Activated CD4-positive, alpha-beta T cell treated with anti-CD3 and anti-CD28 coated beads for 4 hours (primary cell): Measurements from ENCODE around the gene PPP1R36.

ENCODE experiments used
- DNase-seq, 2 donors: peaks; one replicate each; pipeline ENCODE4 v3.0.0-alpha.2; 2020

PPP1R36 gene

GRCh38 chr14:64572386-64573104, 22.8 kb downstream of the PPP1R36 start:
- no peak for DNase-seq

GRCh38 chr14:64573109-64573508, 23.3 kb downstream of the PPP1R36 start:
- DNase-seq: no peak

- DNase-seq: no peak
Observed at GRCh38 chr14:64574371-64575107, 24.8 kb downstream of the PPP1R36 start.

GRCh38 chr14:64577211-64577610, 27.4 kb downstream of the PPP1R36 start:
- no peak for DNase-seq

GRCh38 chr14:64580467-64580866, 30.7 kb downstream of the PPP1R36 start:
- no peak for DNase-seq

GRCh38 chr14:64581363-64581762, 31.6 kb downstream of the PPP1R36 start:
- DNase-seq: no peak

- no peak for DNase-seq
Observed at GRCh38 chr14:64581817-64582216, 32.1 kb downstream of the PPP1R36 start.

- no peak for DNase-seq
Observed at GRCh38 chr14:64584190-64584589, 34.4 kb downstream of the PPP1R36 start.

GRCh38 chr14:64591809-64592208, 42.0 kb downstream of the PPP1R36 start:
- no peak for DNase-seq

GRCh38 chr14:64594438-64594837, 44.7 kb downstream of the PPP1R36 start:
- no peak for DNase-seq

GRCh38 chr14:64598404-64598803, 48.6 kb downstream of the PPP1R36 start:
- DNase-seq: no peak

GRCh38 chr14:64601571-64601970, 51.8 kb downstream of the PPP1R36 start:
- DNase-seq: no peak

- DNase-seq: no peak
Observed at GRCh38 chr14:64602826-64603225, 53.1 kb downstream of the PPP1R36 start.

GRCh38 chr14:64604001-64604400, 54.2 kb downstream of the PPP1R36 start:
- no peak for DNase-seq

GRCh38 chr14:64604881-64605280, 55.1 kb downstream of the PPP1R36 start:
- no peak for DNase-seq

- no peak for DNase-seq
Observed at GRCh38 chr14:64605926-64606685, 56.3 kb downstream of the PPP1R36 start.

GRCh38 chr14:64610049-64610746, 60.4 kb downstream of the PPP1R36 start:
- DNase-seq: no peak

GRCh38 chr14:64611358-64612020, 61.7 kb downstream of the PPP1R36 start:
- no peak for DNase-seq

- no peak for DNase-seq
Observed at GRCh38 chr14:64612021-64612380, 62.2 kb downstream of the PPP1R36 start.

GRCh38 chr14:64612971-64613666, 63.4 kb downstream of the PPP1R36 start:
- DNase-seq: no peak

GRCh38 chr14:64614166-64614565, 64.4 kb downstream of the PPP1R36 start:
- DNase-seq: no peak

GRCh38 chr14:64614805-64615391, 65.1 kb downstream of the PPP1R36 start:
- DNase-seq: no peak
